ENCODE results near the gene GYG2. TPM values are rescaled to one million over a fixed set of nuclear protein-coding genes. Genes with fewer than 3 reads are reported as not detected.
"Not testable (repeated sequence)": the region's sequence is repeated elsewhere in the genome, so short reads cannot be mapped to it uniquely, and the experiment has no call there.

The GYG2 gene
- total RNA-seq, 6 experiments from 2014 or later = 0.35 to 0.79 (median 0.51) TPM; not detected in 2

GRCh38 chrX:2889045-2889605, 60.4 kb downstream of the GYG2 start:
- peak overlapping the region; percentile 92 for H3K4me3 Mint-ChIP-seq
- no peak for TF ChIP-seq CTCF (IDR thresholded peaks at IDR 0.05)
- H3K9me3 Mint-ChIP-seq = no peaks in the 10 kb centered on the region
- no peaks in the 10 kb centered on the region for H3K36me3 Mint-ChIP-seq (ENCODE audit: low read depth)
- peaks cover 4% of the 10 kb centered on the region for H3K27me3 Mint-ChIP-seq (ENCODE audit: insufficient read depth)
- H3K27ac Mint-ChIP-seq = no peak overlapping the region
- DNase-seq = no peak
- H3K4me1 Mint-ChIP-seq (ENCODE audit: low read depth) = peaks cover 23% of the 10 kb centered on the region

GRCh38 chrX:2889706-2890490, 61.2 kb downstream of the GYG2 start:
- peak; percentile 45; the same call in 1 of the 2 replicates for TF ChIP-seq CTCF (IDR thresholded peaks at IDR 0.05)
- DNase-seq; H3K36me3 Mint-ChIP-seq (ENCODE audit: low read depth); H3K27ac Mint-ChIP-seq; H3K27me3 Mint-ChIP-seq (ENCODE audit: insufficient read depth); H3K9me3 Mint-ChIP-seq: not testable (repeated sequence)
- Mint-ChIP-seq H3K4me1 (ENCODE audit: low read depth) (peaks cover 28% of the 10 kb centered on the region), H3K4me3 (peak overlapping the region; percentile 92)

- not testable (repeated sequence) for H3K36me3 Mint-ChIP-seq (ENCODE audit: low read depth); DNase-seq; H3K4me3 Mint-ChIP-seq; H3K27ac Mint-ChIP-seq; H3K27me3 Mint-ChIP-seq (ENCODE audit: insufficient read depth); H3K9me3 Mint-ChIP-seq
- peaks cover 28% of the 10 kb centered on the region for H3K4me1 Mint-ChIP-seq (ENCODE audit: low read depth)
These were observed 62.1 kb downstream of the GYG2 start for GRCh38 chrX:2890536-2891460.

GRCh38 chrX:2892816-2893215, 64.1 kb downstream of the GYG2 start:
- Mint-ChIP-seq H3K27me3 (ENCODE audit: insufficient read depth) (peaks cover 3% of the 10 kb centered on the region), H3K9me3 (no peaks in the 10 kb centered on the region), H3K4me3 (no peak overlapping the region), H3K27ac (no peak overlapping the region), H3K36me3 (ENCODE audit: low read depth) (no peaks in the 10 kb centered on the region), H3K4me1 (ENCODE audit: low read depth) (peaks cover 28% of the 10 kb centered on the region)
- TF ChIP-seq CTCF (IDR thresholded peaks at IDR 0.05) = no peak
- no peak for DNase-seq

GRCh38 chrX:2894885-2895292, 66.2 kb downstream of the GYG2 start:
- Mint-ChIP-seq H3K27me3 (ENCODE audit: insufficient read depth) (peaks cover 3% of the 10 kb centered on the region), H3K9me3 (no peaks in the 10 kb centered on the region), H3K27ac (no peak overlapping the region), H3K36me3 (ENCODE audit: low read depth) (no peaks in the 10 kb centered on the region), H3K4me3 (no peak overlapping the region), H3K4me1 (ENCODE audit: low read depth) (peaks cover 10% of the 10 kb centered on the region)
- peak; percentile 8 for DNase-seq
- no peak for TF ChIP-seq CTCF (IDR thresholded peaks at IDR 0.05)

All from HFFc6 (cell line).